HG02840 (cell line): ENCODE data around the gene PLP2.
"Not testable (repeated sequence)": the region's sequence is repeated elsewhere in the genome, so short reads cannot be mapped to it uniquely, and the experiment has no call there.

Experiments
- ATAC-seq: cut with Tn5 transposase; IDR thresholded peaks from one replicate; pipeline ENCODE4 v1.9.1; 2021; ENCODE audit warnings: mild to moderate bottlenecking, moderate library complexity, moderate number of reproducible peaks; ENCODE audit not compliant: unreplicated experiment, low FRiP score

Gene PLP2

DNA sequence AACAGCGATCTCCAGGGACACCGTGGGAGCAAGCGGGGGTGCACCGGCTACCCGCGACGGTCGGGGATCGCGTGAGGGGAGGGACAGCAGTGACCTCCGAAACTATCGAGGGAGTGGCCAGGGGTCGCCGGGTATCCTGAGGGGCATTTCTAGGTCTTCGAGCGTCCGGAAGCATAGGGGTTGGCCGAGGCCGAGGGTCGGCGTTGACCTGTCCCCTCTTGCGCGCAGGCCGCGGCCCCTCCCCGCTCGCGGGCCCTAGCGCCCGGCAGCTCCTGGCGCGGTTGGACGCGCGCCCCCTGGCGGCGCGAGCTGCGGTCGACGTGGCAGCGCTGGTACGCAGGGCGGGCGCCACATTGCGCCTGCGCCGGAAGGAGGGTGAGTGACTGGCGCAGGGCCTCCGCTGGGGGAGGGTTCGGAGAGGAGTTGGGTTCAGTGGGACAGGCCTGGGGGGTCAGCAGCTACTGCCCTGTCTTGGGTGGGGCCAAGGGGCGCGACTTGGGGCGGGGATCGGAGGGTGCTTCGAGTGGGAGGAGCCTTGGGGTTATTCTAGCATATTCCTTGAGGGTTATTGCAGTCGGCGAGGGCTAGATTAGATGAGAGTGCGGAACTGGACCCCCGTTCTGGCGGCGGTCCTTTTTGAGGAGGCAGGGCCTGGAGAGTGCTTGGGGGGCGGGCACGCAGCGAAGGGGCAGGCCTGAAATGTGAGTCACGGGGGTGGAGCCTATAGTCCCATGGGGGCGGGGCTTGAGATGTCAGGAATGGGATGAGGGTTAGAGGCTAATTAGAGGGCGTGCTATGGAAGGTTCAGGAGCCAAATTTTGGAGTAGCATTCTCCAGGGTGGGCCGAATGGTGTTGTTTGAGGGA is 7.9 kb upstream of the PLP2 start:
- peak; percentile 43 for ATAC-seq

DNA sequence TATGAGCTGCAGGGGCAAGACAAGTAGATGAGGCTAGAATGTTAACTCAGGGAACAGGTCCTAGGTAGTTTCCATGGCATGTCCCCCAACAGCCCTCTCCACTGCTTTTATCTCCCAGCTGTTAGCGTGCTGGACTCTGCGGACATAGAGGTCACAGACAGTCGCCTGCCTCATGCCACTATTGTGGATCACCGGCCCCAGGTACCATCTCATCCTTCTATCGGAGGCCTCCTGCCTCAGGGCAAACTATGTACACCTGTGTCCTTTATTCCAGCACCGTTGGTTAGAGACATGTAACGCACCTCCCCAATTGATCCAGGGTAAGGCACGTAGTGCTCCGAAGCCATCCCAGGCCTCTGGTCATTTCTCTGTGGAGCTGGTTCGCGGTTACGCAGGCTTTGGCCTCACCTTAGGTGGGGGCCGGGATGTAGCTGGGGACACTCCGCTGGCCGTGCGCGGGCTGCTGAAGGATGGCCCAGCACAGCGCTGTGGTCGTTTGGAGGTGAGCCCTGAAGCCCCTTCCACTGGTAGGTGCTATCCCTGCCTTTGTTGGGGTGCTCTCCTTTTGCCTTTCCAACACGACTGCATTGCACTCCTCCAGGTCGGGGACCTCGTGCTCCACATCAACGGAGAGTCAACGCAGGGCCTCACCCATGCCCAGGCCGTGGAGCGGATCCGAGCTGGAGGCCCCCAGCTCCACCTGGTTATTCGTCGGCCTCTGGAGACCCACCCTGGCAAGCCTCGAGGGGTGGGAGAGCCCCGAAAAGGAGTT is 6.9 kb upstream of the PLP2 start:
- no peak for ATAC-seq

DNA sequence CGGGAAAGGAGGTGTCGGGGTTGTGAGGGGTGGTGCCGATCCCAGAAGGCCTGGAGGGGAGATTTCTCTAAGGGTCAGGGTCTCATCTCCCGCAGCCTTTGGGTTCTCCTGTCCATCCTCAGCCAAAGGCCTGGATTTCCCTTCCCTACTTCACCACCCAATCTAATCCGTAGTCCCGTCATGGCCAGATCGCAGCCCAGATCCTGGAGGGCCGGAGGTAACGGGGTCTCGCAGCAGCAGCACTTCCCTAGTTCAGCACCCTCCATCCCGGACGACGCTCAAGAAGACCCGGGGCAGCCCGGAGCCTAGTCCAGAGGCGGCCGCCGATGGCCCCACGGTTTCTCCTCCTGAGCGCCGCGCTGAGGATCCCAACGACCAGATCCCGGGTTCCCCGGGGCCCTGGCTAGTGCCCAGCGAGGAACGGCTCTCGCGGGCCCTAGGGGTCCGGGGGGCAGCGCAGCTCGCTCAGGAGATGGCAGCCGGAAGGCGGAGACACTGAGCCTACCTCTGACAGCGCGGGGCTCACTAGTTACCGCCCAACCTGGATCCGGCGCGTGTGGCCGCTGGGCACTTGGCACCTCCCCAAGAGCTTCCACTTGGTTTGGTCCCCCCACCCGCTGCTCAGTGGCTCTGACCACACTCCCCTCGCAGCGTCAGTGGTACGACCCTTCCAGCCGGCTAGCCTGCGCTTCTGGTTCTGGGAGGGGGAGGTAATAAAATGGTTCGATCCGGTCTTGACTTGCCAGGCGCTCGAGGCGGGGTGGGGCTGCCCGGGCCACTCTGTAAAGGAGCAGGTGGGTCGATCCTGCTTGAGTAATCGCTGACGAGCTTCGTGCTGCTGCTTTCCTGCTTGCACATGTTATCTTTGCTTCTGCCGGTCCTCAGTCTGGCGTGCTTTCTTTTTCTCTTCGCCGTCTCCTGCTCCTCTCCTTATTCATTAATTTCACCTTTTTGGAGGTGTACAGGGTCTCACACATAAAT is 5.5 kb upstream of the PLP2 start:
- ATAC-seq: no peak

- no peak for ATAC-seq
Observed at GRCh38 chrX:49166914-49167739, 4.6 kb upstream of the PLP2 start.

DNA sequence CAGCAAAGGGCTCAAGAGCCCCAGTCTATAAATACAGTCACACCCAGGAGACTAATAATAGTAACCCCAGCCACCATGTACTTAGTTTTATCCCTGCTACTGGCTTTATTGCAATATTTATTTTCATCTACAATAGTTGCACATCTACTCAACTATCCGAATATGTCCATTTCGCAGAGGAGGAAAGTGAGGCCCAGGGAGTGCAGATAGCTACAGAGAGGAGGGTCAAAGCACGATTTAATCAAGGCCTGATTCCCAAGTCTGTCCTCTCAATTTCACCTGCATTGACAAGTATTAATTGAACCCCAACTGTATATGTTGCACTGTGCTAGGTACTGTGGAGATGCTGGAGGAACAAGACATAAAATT is 4.0 kb upstream of the PLP2 start:
- ATAC-seq: no peak

- peak; percentile 63 for ATAC-seq
Observed at GRCh38 chrX:49172280-49172780, 632 bp downstream of the PLP2 start.

GRCh38 chrX:49173544-49173943 is 1.8 kb downstream of the PLP2 start:
- ATAC-seq: not testable (repeated sequence)

- ATAC-seq: no peak
Observed at GRCh38 chrX:49174723-49175122, 3.0 kb downstream of the PLP2 start.

DNA sequence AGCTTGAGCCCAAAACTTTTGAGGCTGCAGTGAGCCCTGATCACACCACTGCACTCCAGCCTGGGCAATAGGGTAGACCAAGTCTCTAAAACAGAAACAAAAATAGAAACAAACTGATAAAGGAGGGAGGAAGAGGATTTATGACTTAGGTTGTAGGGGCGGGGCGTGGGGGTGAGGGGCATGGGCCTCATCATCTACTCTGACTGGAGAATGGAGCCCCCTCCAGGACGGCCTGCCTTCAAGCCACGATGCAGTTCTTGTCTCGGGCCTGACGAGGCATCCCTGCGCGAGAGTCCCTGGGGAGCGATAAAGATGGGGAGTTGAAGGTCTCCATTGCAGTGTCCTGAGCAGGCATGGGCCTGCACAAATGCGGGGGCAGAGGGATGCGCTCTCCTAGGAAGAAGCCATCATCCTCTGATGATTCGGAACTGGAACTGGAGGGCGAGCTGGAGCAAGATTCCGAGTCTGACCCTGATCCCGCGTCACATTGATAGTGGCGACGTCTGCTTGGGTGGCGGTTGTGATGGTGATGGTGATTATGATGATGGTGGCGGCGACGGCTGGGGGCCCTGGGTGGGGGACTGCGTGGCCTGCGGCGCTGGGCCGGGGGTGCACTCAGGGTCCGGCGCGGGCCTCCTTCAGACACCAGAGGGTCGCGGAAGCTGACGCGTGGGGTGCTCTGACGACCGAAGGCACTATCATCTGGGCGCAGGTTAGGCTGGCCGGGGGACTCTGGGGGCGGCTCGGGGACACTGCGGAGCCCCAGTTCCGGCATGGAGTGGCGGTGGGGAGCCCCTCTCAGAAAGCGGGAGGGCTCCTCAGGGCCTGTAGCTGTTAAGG is 4.0 kb downstream of the PLP2 start:
- ATAC-seq: no peak

DNA sequence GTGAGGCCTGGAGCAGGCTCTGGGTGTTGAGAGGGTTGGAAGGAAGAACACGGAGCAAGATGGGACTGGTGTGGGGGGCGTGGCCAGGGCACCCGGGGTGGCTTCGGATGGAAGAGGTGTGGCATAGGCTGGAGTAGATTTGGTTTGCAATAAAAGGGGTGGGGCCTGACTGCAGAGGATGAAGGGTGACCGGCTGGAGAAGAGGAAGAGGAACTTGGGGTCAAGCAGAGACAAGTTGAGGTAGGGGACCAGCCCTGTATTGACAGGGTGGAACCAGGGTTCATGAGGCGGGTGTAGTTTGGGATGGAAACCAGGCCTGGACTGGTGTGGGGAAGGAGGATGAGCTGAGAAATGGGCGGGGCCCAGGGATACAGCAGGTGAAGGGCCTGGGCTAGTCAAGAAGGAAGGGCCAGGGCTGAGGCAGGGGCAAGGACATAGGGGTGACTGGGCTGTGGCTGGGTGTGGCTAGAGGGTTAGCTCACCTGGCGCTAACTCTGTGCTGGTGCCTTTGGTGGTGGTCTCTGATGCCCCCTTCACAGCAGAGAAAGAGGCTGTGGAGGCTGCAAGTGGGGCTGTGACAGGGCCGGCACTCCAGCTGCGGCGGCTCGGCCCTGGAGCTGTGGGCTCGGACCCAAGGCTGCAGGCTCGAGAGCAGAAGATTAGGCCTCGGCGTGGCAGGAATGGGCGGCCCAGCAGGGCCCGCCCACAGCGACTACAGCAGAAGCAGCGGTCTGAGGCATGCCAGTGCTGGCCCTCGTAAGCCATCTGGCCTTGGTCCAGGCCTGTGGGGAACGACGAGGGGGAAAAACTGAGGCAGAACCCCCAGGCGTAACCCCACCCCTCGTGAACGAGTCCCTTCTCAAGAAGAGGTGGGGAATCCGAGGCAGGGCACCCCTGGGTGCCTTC is 5.0 kb downstream of the PLP2 start:
- ATAC-seq: no peak

DNA sequence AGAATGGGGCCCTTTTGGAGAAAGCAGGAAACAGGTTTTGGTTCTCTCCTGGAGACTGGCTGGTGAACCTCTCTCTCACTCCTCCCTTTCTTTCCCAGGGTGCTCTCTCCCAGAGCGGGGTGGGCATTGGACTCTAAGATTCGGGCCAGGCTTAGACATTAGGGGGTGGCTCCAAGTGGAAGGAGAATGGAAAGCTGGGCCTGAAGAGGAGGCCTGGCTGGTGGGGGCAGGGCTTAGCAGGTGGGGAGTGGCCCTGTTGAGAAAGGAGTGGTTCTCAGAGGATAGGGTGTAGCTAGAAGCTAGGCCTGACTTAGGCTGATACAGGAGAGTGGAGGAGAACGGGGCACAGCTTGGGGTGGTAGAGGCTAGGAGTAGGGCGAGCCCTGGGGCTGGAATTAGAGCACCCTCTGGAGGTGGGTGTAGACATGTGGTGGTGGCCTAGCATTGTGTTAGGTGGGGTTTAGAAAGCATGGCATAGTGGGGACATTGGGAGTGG is 5.7 kb downstream of the PLP2 start:
- no peak for ATAC-seq

DNA sequence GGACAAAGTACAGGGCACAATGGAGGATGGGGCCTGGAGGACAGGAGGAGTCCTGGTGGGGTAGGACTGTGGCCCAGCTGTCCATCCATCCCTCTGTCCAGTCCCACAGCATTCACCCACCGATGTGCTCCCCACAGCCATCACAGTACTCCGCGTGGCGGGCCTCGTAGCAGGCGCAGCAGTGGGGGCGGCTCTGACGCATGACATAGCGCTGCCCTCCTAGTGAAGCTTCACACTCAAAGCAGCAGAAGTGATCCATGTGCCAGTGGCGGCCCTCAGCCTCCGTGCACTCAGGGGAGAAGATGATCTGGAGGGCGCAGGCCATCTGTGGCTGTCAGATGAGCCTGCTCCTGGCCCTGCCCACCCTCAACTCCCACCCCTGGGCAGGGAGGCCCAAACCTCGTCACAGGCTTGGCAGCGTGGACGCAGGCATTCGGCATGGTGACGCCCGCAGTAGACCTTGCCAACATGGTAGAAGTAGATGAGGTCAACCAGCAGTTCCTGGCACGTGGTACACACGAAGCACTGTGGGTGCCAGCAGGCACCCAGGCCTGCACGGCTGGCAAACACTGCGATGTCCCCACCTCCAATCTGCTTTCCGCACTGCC is 6.3 kb downstream of the PLP2 start:
- no peak for ATAC-seq

DNA sequence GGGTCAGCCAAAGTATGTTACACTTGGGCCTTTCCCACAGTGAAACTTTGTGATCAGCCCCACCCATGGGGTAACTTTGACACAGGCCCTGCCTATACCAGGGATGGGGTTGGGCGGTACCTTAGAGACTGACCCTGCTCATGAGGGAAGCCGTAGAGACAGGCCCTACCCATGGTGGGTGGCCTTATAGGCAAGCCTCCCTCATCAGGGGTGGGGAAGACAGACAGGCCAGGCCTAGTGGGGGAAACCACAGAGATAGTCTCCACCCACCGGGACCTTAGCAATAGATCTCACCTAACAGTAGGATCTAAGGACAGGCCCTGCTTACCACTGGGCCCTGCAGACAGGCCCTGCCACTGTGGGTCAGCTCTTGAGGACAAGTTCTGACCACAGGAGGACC is 6.8 kb downstream of the PLP2 start:
- ATAC-seq: no peak

GRCh38 chrX:49179358-49179757 is 7.7 kb downstream of the PLP2 start:
- no peak for ATAC-seq

DNA sequence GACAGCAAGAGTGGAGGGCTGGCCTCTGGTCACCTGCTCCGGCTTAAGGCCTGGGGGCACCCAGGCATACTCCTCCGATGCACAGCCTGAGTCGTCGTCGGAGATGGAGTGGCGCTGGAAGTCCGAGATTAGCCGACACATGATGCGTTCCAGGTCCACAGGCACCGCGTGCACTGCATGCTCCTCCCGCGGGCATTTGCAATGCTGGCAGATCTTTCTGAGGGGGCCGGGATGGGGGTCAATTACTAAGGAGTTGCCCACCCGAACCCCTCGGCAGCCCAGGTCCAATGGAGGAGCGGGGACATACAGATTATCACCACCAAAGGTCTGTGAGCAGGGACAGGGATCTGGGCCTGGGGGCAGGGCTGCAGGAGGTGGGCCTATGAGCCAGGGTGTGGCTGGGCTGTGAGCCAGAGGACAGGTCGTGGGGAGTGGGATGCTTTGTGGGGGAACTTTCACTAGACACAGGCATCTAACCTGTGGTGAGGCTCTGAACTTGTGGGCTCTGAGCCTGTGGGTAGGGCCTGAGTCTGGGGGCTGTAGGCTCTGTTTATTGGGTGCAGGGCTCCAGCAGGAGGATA is 12.1 kb downstream of the PLP2 start:
- ATAC-seq: no peak

GRCh38 chrX:49184294-49185281 is 12.9 kb downstream of the PLP2 start:
- no peak for ATAC-seq
